Neural cell (in vitro differentiated cells): ENCODE results near the gene NIT1. TPM values are rescaled to one million over a fixed set of nuclear protein-coding genes. Genes with fewer than 3 reads are reported as not detected.

ENCODE experiments used
- H2AFZ ChIP-seq: fragments of 200-600, 300-800 bp; sonication (generic), shearing (Covaris generic); 2 replicates; pipeline ENCODE4 v1.6.0; 2014; ENCODE audit warnings: low read depth, mild to moderate bottlenecking, antibody characterized with exemption, low read length, moderate library complexity
- H3F3A ChIP-seq: fragments of 200-600 bp; shearing (Covaris generic); 2 replicates; pipeline ENCODE4 v1.6.1; 2016; ENCODE audit warnings: mild to moderate bottlenecking, moderate library complexity, mixed read lengths, antibody characterized with exemption, low read length; ENCODE audit not compliant: insufficient read depth, poor library complexity, severe bottlenecking
- H3K27ac ChIP-seq: fragments of 200-600, 300-800 bp; sonication (generic), shearing (Covaris generic); 2 replicates; pipeline ENCODE4 v1.5.1; 2014; ENCODE audit warnings: mild to moderate bottlenecking, low read length, moderate library complexity
- H3K27me3 ChIP-seq: fragments of 300-800, 200-600 bp; sonication (generic), shearing (Covaris generic); 2 replicates; pipeline ENCODE4 v1.6.0; 2014; ENCODE audit warnings: mild to moderate bottlenecking, low read depth, low read length, moderate library complexity; ENCODE audit not compliant: insufficient read depth
- H3K36me3 ChIP-seq: fragments of 300-800, 200-600 bp; sonication (generic), shearing (Covaris generic); 2 replicates; pipeline ENCODE4 v1.5.1; 2014; ENCODE audit warnings: mild to moderate bottlenecking, antibody characterized with exemption, low read length, moderate library complexity; ENCODE audit not compliant: insufficient read depth
- H3K4me2 ChIP-seq: fragments of 300-800, 200-600 bp; sonication (generic), shearing (Covaris generic); 2 replicates; pipeline ENCODE4 v1.6.0; 2014; ENCODE audit warnings: mild to moderate bottlenecking, low read length
- H3K4me3 ChIP-seq: fragments of 300-800, 200-600 bp; sonication (generic), shearing (Covaris generic); 2 replicates; pipeline ENCODE4 v1.5.1; 2014; ENCODE audit warnings: mild to moderate bottlenecking, low read length, moderate library complexity
- H3K79me2 ChIP-seq: fragments of 200-600 bp; shearing (Covaris generic); replicated peaks from 2 replicates; pipeline ENCODE4 v1.6.0; 2014; ENCODE audit warnings: mild to moderate bottlenecking, low read length, moderate library complexity; ENCODE audit not compliant: insufficient read depth
- H3K9ac ChIP-seq: fragments of 300-800, 200-600 bp; sonication (generic), shearing (Covaris generic); 2 replicates; pipeline ENCODE4 v1.6.1; 2016; ENCODE audit warnings: mild to moderate bottlenecking, low read length, mixed read lengths
- H3K9me2 ChIP-seq: fragments of 200-600 bp; shearing (Covaris generic); 2 replicates; pipeline ENCODE4 v1.6.1; 2016; ENCODE audit warnings: mild to moderate bottlenecking, low read length, mixed read lengths; ENCODE audit not compliant: insufficient read depth
- H3K9me3 ChIP-seq: fragments of 200-600, 300-800 bp; sonication (generic), shearing (Covaris generic); 2 replicates; pipeline ENCODE4 v1.6.1; 2016; ENCODE audit warnings: mild to moderate bottlenecking, mixed run types, low read length, moderate library complexity, mixed read lengths
- H4K20me1 ChIP-seq: fragments of 200-600 bp; shearing (Covaris generic); 2 replicates; pipeline ENCODE4 v1.6.1; 2016; ENCODE audit warnings: mild to moderate bottlenecking, mixed run types; ENCODE audit not compliant: insufficient read depth
- EP300 ChIP-seq: fragments of 450-650 bp; conservative IDR thresholded peaks from 2 replicates; pipeline ENCODE4 v1.6.1; 2014; ENCODE audit warnings: antibody characterized with exemption, mild to moderate bottlenecking, moderate library complexity; ENCODE audit not compliant: poor library complexity, severe bottlenecking
- EZH2 ChIP-seq: fragments of 200-600, 300-800 bp; shearing (Covaris generic), sonication (generic); IDR thresholded peaks from 2 replicates; pipeline ENCODE4 v1.6.1; 2014; ENCODE audit warnings: antibody characterized with exemption, low read length, borderline replicate concordance, mild to moderate bottlenecking; ENCODE audit not compliant: insufficient read depth, poor library complexity, severe bottlenecking
- MXI1 ChIP-seq: fragments of 450-650 bp; conservative IDR thresholded peaks from 2 replicates; pipeline ENCODE4 v1.6.1; 2014; ENCODE audit warnings: antibody characterized with exemption, mild to moderate bottlenecking; ENCODE audit not compliant: poor library complexity, severe bottlenecking
- POLR2AphosphoS5 ChIP-seq: IDR thresholded peaks from 2 replicates; pipeline ENCODE4 v1.6.1; 2012
- RAD21 ChIP-seq: fragments of 450-650 bp; conservative IDR thresholded peaks from 2 replicates; pipeline ENCODE4 v1.6.1; 2014; ENCODE audit warnings: antibody characterized with exemption, mild to moderate bottlenecking, moderate library complexity
- SMC3 ChIP-seq: fragments of 450-650 bp; conservative IDR thresholded peaks from 2 replicates; pipeline ENCODE4 v1.6.1; 2014; ENCODE audit warnings: antibody characterized with exemption, mild to moderate bottlenecking, moderate library complexity; ENCODE audit not compliant: poor library complexity
- TAF1 ChIP-seq: IDR thresholded peaks from 2 replicates; pipeline ENCODE4 v1.6.1; 2012; ENCODE audit warnings: low read depth
- polyA plus RNA-seq: library from polyadenylated mRNA; depleted of rRNA; stranded (reverse); fragments of >200 nt; gene quantifications from 2 replicates; pipeline ENCODE4 v1.2.3, GENCODE V29; 2014
- TF ChIP-seq, protein P1 (sequence below): fragments of 450-650 bp; IDR thresholded peaks from 2 replicates; pipeline ENCODE4 v1.5.1; 2014; ENCODE audit warnings: antibody characterized with exemption, mild to moderate bottlenecking, moderate library complexity; ENCODE audit not compliant: poor library complexity, severe bottlenecking
- TF ChIP-seq, protein P2 (sequence below): IDR thresholded peaks from 2 replicates; pipeline ENCODE4 v1.6.1; 2012; ENCODE audit warnings: borderline replicate concordance

The NIT1 gene
- polyA plus RNA-seq, 1 donor from 2014 or later: 66.1 TPM

- peak overlapping the region; percentile 98 for H3K4me3 ChIP-seq
- H3K27ac ChIP-seq: peak overlapping the region; percentile 87
- no peaks in the 10 kb centered on the region for H4K20me1 ChIP-seq
- H3K4me2 ChIP-seq: peak overlapping the region; percentile 98
- H3K27me3 ChIP-seq: no peaks in the 10 kb centered on the region
- H2AFZ ChIP-seq: peak overlapping the region; percentile 93
- TF ChIP-seq MXI1 (no peak), EZH2 (no peak), RAD21 (no peak), TAF1 (no peak)
- TF ChIP-seq, protein P1, sequence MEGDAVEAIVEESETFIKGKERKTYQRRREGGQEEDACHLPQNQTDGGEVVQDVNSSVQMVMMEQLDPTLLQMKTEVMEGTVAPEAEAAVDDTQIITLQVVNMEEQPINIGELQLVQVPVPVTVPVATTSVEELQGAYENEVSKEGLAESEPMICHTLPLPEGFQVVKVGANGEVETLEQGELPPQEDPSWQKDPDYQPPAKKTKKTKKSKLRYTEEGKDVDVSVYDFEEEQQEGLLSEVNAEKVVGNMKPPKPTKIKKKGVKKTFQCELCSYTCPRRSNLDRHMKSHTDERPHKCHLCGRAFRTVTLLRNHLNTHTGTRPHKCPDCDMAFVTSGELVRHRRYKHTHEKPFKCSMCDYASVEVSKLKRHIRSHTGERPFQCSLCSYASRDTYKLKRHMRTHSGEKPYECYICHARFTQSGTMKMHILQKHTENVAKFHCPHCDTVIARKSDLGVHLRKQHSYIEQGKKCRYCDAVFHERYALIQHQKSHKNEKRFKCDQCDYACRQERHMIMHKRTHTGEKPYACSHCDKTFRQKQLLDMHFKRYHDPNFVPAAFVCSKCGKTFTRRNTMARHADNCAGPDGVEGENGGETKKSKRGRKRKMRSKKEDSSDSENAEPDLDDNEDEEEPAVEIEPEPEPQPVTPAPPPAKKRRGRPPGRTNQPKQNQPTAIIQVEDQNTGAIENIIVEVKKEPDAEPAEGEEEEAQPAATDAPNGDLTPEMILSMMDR: no peak
- TF ChIP-seq, protein P2, sequence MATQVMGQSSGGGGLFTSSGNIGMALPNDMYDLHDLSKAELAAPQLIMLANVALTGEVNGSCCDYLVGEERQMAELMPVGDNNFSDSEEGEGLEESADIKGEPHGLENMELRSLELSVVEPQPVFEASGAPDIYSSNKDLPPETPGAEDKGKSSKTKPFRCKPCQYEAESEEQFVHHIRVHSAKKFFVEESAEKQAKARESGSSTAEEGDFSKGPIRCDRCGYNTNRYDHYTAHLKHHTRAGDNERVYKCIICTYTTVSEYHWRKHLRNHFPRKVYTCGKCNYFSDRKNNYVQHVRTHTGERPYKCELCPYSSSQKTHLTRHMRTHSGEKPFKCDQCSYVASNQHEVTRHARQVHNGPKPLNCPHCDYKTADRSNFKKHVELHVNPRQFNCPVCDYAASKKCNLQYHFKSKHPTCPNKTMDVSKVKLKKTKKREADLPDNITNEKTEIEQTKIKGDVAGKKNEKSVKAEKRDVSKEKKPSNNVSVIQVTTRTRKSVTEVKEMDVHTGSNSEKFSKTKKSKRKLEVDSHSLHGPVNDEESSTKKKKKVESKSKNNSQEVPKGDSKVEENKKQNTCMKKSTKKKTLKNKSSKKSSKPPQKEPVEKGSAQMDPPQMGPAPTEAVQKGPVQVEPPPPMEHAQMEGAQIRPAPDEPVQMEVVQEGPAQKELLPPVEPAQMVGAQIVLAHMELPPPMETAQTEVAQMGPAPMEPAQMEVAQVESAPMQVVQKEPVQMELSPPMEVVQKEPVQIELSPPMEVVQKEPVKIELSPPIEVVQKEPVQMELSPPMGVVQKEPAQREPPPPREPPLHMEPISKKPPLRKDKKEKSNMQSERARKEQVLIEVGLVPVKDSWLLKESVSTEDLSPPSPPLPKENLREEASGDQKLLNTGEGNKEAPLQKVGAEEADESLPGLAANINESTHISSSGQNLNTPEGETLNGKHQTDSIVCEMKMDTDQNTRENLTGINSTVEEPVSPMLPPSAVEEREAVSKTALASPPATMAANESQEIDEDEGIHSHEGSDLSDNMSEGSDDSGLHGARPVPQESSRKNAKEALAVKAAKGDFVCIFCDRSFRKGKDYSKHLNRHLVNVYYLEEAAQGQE: no peak
- H3K9me3 ChIP-seq: no peaks in the 10 kb centered on the region
- peaks cover 11% of the 10 kb centered on the region for H3K79me2 ChIP-seq
- no peaks in the 10 kb centered on the region for H3K9me2 ChIP-seq
- H3K36me3 ChIP-seq: no peaks in the 10 kb centered on the region
- peak overlapping the region; percentile 97 for H3K9ac ChIP-seq
- no peaks in the 10 kb centered on the region for H3F3A ChIP-seq
These were observed 42.0 kb downstream of the NIT1 start for GRCh38 chr1:161159913-161160243.

DNA sequence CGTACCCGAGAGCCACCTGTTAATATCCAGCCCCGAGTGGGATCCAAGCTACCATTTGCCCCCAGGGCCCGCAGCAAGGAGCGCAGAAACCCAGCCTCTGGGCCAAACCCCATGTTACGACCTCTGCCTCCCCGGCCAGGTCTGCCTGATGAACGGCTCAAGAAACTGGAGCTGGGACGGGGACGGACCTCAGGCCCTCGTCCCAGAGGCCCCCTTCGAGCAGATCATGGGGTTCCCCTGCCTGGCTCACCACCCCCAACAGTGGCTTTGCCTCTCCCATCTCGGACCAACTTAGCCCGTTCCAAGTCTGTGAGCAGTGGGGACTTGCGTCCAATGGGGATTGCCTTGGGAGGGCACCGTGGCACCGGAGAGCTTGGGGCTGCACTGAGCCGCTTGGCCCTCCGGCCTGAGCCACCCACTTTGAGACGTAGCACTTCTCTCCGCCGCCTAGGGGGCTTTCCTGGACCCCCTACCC, 42.8 kb downstream of the NIT1 start:
- H3K27ac ChIP-seq: no peak overlapping the region
- no peak overlapping the region for H3K4me2 ChIP-seq
- H3K27me3 ChIP-seq: no peaks in the 10 kb centered on the region

More for the DNA sequence above, 42.8 kb downstream of the NIT1 start:
- H3K9me2 ChIP-seq: no peaks in the 10 kb centered on the region
- peak overlapping the region; percentile 98 for H3K4me3 ChIP-seq
- H3K9ac ChIP-seq: no peak overlapping the region
- no peaks in the 10 kb centered on the region for H4K20me1 ChIP-seq
- H3K79me2 ChIP-seq: peaks cover 11% of the 10 kb centered on the region
- H3F3A ChIP-seq: no peaks in the 10 kb centered on the region
- H3K9me3 ChIP-seq: no peaks in the 10 kb centered on the region
- no peaks in the 10 kb centered on the region for H3K36me3 ChIP-seq
- TF ChIP-seq, protein P2: no peak
- TF ChIP-seq TAF1 (no peak), MXI1 (no peak), SMC3 (no peak), EP300 (no peak), EZH2 (no peak), POLR2AphosphoS5 (no peak), RAD21 (no peak)
- TF ChIP-seq, protein P1: no peak
- no peak overlapping the region for H2AFZ ChIP-seq
